ENCODE results near the gene RSRC1. TPM values are rescaled to one million over a fixed set of nuclear protein-coding genes. Genes with fewer than 3 reads are reported as not detected.

The RSRC1 gene
- total RNA-seq, 2 experiments from 2014 or later: 44.9 to 61.6 TPM

DNA sequence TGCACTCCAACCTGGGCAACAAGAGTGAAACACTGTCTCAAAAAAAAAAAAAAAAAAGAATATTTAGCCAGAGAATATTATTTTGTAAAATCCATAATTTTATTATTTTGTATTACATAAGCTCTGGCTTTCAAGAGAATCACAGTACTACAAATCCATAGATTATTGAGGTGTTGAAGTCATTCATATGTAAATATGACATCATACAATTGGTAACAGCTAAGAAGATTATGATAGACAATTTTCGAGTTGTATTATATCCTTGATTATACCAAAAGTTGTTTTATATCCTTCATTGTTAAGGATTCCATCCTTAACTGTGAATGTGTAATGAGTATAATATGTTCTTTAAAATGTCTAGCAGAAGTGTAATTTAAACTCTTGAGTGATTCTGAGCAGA, 464.8 kb downstream of the RSRC1 start:
- intact Hi-C loops (cut with DNase I, micrococcal nuclease): no loop called here
- H3K9me3 Mint-ChIP-seq (ENCODE audit: low read depth): no peaks in the 10 kb centered on the region
- no peak overlapping the region for H3K4me3 Mint-ChIP-seq
- H3K27ac Mint-ChIP-seq: no peak overlapping the region
- CTCF ChIA-PET: no interaction called here
- no peaks in the 10 kb centered on the region for H3K36me3 Mint-ChIP-seq (ENCODE audit: low read depth)
- peaks cover 12% of the 10 kb centered on the region for H3K4me1 Mint-ChIP-seq
- no peak for ATAC-seq
- DNase-seq: no peak
- POLR2A ChIA-PET: no interaction called here
- peaks cover 23% of the 10 kb centered on the region for H3K27me3 Mint-ChIP-seq

DNA sequence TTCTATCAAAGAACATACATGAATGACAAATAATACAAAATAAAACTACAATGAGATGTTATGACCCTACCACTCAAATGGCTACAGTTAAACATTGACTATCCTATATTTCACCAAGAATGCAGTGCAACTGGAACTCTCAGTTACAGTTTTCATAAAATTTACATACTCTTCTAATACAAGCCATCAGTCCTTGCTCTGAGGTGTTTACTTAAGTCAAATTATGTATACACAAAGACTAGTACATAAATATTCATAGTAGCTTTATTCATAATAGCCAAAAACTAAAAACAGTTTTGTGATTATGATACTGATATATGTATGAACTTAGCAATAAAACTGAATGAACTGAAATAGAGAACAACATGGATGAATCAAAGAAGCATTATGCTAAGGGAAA, 480.3 kb downstream of the RSRC1 start:
- no peak overlapping the region for H3K27ac Mint-ChIP-seq
- POLR2A ChIA-PET: no interaction called here
- no peaks in the 10 kb centered on the region for H3K4me1 Mint-ChIP-seq

More for the DNA sequence above, 480.3 kb downstream of the RSRC1 start:
- intact Hi-C loops (cut with DNase I, micrococcal nuclease): no loop called here
- Mint-ChIP-seq H3K27me3 (peaks cover 5% of the 10 kb centered on the region), H3K9me3 (ENCODE audit: low read depth) (no peaks in the 10 kb centered on the region), H3K36me3 (ENCODE audit: low read depth) (no peaks in the 10 kb centered on the region), H3K4me3 (no peak overlapping the region)
- CTCF ChIA-PET: no interaction called here
- DNase-seq (no peak), ATAC-seq (no peak)

Other genes with a start within 250 kb of the RSRC1 start
- gene SHOX2, start 3.7 kb upstream of the RSRC1 start, total RNA-seq: not detected

All from activated CD4-positive, alpha-beta T cell treated with anti-CD3 and anti-CD28 coated beads for 36 hours (primary cell).